SK-MEL-5 (cell line): Measurements from ENCODE around the gene AGPAT3. TPM values are rescaled to one million over a fixed set of nuclear protein-coding genes. Genes with fewer than 3 reads are reported as not detected.

Source experiments
- DNase-seq: peaks from one replicate; pipeline ENCODE4 v3.0.0-alpha.2; 2016; ENCODE audit warnings: low read depth, low spot score
- in situ Hi-C: cut with HindIII; loops from 2 replicates; pipeline ENCODE4 v1.10.0; 2016; ENCODE audit warnings: low sequenced_read_pairs, high pct_unique_total_duplicates, low pct_unique_long_range_greater_than_20kb
- total RNA-seq: library from RNA; depleted of rRNA; stranded (reverse); fragments of >200 nt; shearing (Covaris generic); gene quantifications from 2 replicates; pipeline ENCODE4 v1.2.3, GENCODE V29; 2014

AGPAT3 gene
- total RNA-seq, 1 experiment from 2014 or later, result 22.5 TPM

DNA sequence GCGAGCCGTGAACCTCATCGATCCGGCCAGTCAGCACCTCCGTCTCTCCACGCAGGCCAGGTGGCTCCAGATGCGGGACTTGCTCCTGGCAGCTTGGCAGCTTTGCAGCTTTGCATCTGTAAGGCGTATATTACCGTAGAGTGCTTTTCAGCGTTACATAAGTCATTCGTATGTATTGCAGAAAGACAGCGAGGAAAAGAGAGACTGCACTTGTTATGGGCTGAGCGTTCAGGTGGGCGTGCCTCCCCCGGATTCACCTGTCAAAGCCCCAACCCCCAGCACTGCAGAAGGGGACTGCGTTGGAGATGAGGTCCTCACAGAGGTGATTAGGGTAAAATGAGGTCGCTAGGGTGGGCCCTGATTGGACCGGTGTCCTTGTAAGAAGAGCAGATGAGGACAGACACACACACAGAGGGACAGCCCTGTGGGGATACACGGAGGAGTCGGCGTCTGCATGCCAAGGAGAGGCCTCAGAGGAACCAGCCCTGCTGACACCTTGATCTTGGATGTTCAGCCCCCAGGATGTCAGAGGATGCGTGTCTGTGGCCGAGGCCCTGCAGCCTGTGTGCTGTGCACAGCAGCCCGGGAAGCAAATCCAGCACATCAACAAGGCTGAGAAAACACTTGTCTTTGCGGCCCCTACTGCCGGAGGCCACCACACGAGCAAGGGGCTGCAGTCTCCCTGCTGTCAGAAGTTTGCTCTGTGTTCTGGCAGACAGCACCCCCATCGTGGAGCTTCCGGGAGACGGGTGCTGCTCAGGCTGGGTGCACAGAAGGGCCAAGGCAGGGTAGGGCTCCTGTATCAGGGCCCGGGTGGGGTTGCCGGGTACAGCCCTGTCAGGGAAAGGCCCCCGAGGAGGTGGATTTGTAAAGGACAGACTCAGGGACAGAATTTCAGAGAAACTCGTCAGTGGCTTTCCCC is 10.9 kb upstream of the AGPAT3 start:
- DNase-seq, result no peak
- in situ Hi-C loops, result no loop called here

DNA sequence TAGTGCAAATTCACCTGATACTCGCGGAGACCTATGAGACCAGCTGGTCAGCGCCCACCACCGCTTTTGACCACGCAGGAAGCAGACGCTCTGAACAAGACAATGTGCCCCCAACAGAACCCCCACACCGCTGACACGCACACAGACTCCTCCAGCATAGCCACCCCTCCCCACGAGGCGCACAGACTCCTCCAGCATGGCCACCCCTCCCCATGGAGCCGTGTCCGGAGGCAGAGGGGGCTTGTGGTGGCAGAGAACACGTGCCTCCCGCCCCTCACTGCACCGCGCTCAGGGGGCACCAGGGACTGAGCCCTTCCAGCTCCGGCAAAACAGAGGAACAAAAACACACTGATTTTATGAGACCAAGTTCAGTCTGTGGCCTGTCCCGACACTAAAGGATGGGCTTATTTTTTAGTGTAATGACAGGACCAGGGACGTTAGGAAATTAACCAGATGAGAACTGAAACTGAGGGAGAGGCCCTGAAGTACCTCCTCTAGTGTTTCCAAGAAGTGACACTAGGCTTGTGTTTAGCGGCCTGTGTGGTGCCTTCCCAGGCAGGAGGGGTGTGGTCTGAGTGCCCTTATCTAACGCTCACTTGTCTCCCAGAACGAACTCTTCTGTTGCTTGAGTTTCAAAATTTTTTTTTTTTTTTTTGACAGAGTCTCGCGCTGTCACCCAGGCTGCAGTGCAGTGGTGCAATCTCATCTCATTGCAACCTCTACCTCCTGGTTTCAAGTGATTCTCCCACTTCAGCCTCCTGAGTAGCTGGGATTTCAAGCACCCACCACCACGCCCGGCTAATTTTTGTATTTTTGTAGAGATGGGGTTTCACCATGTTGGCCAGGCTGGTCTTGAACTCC is 10.0 kb upstream of the AGPAT3 start:
- in situ Hi-C loops, result no loop called here
- no peak for DNase-seq

DNA sequence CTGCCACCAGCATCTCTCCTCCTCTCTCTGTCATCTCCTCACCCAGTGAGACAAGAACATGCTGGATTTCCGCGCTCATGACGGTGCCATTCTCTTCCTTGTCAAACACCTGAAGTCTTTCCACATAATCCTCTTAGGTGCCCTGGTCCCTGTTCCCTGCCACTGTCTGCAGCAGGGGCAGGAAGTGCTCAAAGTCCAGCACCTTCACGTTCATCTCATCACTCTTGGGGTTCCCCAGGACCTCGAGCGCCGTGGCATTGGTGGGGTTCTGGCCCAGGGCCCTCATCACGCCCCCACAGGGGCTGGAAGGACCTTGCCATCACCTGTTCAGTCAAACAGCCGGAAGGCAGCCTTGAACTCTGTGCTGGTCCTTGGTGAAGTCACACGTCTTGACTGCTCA is 9.1 kb upstream of the AGPAT3 start:
- DNase-seq, result no peak
- in situ Hi-C loops, result no loop called here

DNA sequence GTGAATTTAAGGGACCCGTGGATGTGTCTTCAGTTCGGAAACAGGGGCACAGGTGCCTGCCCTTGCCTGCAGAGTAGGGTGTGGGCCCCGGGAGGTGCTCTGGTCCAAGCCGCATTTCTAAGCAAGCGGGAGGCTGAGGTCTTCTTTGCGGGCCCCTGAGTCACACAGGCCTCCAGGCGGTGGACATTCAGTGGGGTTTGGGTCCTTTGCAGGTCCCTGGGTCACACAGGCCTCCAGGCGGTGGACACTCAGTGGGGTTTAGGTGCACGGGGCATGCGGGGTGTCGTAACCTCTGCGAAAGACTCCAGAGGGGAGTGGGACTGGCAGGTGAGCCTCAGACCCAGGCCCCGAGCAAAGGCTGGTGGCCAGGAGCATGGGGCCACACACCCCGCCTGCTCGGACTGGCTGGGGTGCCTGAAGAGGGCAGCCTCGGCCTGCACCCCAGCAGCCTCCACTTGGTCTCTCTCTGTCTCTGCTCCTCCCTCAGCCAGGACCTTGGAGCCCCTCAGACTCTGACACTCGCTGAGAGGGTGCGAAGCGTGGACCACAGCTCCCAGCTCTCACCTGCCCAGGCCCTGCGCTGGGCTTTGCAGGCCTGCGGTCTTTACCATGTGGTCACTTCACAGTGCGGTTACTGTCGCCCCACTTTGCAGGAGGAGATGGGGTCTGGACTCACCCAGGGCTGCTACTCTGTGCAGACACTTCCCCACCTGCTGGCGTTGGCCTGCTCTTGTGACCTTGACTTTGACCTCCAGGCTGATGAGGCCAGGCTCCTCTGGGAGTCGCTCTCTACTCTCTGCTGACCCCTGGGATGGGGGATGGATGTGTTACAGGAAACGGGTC is 6.0 kb upstream of the AGPAT3 start:
- in situ Hi-C loops, result no loop called here
- no peak for DNase-seq

DNA sequence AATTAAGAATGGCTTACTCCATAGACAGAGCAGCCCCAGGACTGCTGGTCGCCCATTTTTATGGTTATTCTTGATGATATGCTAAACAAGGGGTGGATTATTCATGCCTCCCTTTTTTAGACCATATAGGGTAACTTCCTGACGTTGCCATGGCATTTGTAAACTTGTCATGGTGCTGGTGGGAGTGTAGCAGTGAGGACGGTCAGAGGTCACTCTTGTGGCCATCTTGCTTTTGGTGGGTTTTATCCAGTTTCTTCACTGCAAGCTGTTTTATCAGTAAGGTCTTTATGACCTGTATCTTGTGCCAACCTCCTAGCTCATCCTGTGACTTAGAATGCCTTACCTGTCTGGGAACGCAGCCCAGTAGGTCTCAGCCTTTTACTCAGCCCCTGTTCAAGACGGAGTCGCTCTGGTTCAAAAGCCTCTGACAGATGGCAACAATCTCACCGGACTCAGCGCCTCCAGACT is 5.2 kb upstream of the AGPAT3 start:
- DNase-seq, result no peak
- in situ Hi-C loops, result no loop called here

DNA sequence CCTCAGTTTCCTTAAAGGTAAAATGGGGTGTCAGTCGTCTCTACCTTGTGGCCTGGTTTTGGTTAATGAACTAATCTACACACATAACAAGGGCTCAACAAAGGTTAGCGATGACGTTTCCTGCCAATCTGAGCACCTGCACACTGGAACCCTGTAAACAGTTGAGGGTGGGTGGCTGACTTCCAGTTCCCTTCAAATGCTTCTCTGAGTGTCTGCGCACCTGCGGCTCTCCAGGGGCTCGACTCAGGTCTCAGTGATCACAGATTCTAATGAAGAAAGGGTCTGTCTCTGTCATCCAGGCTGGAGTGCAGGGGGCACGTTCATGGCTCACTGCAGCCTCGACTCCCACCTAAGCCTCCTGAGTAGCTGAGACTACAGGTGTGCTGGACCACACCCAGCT is 3.3 kb upstream of the AGPAT3 start:
- in situ Hi-C loops, result no loop called here

DNA sequence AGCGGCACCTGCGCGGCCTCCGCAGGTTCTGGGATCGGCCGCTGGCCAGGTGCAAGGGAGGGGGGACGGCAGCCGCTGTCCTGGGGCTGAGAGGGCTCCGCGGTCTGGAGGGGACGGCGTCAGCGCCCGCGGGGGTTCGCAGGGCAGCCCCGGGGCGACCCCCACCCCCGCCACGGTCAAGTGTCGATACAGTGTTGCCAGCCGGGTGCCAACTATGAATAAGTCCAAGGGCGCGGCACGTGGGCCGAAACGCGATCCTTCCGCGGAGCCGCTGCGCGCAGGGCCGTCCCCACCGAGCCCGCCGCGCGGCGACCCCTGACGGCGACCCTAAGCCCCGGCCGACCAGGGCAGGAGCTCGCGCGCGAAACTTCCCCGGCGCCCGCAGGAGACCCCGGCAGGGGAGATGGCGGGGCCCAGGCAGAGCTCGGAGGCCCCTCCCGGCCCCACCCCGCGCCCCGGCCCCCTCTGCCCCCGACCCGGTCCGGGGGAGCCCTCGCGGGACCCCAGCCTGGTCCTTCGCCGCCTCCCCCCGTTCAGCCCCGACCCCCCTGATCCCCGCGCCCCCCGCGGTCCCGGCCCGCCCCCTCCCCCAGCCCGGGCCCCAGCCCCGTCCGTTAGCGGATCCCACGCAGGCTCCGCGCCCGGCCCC is 586 bp upstream of the AGPAT3 start:
- in situ Hi-C loops, result no loop called here
- no peak for DNase-seq

More for the DNA sequence above, 3.3 kb upstream of the AGPAT3 start:
- no peak for DNase-seq

DNA sequence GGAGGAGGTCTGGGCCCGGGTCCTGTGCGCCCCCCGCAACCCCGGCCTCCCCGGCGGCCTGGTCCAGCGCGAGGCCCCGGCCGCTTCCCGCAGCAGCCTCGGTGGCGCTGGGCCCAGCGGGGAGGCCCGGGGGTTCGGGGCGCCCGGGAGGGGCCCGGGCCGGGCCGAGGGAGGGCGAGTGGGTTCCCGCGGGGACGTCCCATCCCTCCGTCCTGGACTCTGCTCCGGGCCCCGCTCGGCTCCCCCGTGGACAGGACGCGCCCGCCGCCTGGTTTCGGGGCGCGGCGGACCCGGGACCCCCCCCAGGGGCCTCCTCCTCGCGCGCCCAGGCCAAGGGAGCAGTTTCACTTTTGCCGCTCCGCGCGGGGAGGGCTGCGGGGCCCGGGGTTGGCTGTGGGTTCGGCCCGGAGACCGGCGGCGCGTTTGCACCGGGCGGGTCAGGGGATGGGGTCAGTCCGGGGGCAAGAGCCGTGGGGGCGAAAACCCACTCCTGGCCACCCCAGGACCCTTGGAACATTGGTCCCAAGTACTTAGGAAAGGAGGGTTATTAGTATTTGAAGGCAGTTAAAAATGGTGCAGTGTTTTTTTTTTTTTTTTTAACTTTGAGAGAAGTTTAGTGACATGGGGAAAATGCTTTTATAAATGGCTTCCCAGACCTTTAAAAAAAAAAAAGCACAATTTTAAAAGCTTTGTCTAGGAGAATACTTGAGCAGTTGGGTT is 677 bp downstream of the AGPAT3 start:
- in situ Hi-C loops, result no loop called here
- DNase-seq, result no peak

DNA sequence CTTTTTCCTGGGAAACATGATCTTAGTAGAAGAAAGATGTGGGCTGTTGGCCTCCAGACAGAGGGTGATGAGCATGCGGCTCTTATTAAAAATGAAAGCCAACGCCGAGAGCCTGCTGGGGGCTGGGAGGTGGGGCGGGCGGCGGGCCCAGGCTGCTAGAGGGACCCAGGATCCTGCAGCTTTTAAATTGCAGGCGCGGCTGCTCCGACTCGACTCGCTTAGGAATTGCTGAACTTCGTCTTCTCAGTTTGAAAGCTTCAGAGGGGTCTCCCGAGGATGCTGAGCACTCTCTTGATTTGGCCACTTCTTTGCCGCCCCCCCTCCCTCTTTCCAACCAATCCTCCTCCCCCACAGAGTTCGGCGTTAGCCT is 1.2 kb downstream of the AGPAT3 start:
- DNase-seq, result no peak
- in situ Hi-C loops, result no loop called here

DNA sequence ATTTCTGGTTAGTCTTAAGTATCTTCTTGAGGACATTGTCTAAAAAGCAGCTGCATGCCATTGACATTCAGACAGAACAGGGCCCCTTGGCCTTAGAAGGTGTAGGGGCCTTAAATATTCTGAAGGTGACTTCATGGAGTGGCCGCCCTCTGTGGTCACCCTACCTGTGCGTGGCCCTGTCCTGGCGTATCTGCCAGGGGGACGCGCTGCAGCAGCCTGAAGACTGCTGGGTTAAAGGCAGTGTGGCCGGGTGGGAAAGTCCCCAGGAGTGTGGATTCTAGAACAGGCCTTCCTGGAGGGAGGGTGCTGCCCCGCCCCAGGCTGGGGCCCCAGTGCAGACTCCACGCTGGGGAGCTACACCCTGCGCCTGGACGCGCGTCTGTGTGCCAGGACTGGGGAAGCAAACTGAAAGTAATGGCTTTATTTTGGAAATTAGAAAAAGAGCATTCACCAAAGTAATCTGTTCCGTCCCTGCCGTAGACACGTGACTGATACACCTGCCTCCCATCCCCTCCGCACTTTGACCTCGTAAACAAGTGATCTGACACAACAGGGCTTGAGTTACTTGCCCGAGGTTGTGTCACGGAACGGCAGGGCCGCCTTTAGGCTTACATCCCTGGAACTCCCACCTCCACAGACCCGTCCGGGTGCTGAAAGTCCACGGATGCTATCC is 1.8 kb downstream of the AGPAT3 start:
- in situ Hi-C loops, result no loop called here
- DNase-seq, result no peak

DNA sequence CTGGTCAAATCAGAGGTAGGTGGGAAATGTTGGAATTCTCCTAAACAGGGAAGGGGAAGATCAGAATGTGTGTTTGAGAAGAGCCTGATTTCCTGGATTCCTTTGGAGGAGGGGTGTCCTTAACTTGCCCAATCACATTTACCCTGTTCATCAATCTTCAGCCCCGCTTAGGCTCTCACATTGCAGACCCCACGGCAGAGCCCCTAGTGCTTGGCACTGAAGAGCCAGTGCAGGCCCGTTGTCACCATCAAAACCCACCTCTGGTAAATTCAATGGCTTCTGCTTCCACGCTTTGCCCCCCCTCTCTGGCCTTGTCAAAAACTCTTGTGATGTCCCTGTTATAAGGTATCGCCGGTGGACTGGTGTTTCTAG is 2.3 kb downstream of the AGPAT3 start:
- in situ Hi-C loops, result no loop called here
- no peak for DNase-seq

DNA sequence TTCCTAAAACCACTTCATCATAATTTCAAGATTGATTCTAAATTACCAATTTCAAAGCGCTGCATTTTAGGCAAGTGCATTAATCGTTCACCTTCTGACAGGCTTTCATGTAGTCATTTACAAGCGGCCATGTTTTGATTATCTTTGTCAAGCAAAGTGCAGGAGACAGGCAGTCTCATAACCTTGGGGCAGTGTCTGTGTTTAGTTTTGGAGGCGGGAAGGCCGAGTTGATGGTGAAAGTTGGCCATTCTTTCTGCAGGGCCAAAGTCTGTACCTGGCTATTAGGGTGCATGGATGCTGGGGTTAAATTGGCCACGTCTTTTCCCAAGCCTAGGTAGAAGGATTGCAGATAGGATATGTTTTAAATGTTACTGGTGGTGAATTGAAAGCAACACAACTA is 2.9 kb downstream of the AGPAT3 start:
- in situ Hi-C loops, result no loop called here
- no peak for DNase-seq

DNA sequence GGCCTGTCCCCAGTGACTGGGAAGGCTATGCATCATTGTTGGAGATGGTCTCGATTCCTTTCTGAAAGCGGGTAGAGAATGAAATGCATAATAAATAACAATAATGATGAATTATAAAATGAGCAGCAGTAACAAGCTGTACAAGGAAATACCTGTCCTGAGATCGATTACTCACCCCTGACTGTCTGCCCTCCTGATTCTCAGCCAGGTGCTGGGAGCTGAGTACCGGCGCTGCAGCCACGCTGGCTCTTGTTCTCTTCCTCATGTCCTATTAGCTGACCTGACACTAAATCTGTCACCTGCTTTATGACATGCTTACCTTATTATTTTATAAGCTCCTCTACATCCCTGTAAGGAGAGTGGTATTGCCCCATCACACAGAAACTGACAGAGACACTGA is 3.4 kb downstream of the AGPAT3 start:
- no peak for DNase-seq
- in situ Hi-C loops, result no loop called here

DNA sequence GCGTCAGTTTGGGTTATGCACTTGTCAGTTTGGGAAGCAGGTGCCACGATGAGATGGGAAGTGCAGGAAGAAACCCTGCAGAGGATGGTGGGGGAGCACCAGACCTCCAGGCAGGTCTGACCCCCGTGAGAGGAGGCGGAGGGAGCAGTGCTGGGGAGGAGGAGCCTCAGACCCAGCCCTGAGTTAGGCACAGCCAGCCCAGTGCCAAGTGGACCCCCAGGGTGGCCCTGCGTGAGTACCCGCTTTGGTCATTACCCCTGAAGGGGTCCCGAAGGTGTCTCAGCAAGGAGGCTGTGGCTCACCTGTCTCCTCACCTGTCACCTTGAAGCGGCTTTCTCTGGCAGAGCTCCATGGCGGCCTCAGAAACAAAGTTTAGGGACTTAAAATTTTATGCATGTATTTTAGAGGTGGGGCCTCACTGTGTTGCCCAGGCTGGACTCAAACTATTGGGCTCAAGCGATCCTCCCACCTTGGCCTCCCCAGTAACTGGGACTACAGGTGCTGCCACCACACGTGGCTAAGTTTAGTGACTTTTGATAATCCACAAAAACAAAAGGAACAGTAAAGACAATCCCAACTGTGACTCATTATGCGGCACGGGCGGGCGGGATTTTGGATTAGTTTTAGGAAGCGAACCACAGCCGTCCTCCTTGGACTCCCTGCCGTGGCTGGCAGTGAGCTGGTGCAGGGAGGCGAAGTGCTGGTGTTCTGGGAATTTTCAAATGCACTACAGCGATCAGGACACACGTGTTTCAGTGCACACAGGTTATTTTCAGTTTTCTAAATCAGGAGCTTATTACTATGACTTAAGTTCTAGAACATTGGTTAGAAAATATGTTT is 4.7 kb downstream of the AGPAT3 start:
- in situ Hi-C loops, result no loop called here
- no peak for DNase-seq

DNA sequence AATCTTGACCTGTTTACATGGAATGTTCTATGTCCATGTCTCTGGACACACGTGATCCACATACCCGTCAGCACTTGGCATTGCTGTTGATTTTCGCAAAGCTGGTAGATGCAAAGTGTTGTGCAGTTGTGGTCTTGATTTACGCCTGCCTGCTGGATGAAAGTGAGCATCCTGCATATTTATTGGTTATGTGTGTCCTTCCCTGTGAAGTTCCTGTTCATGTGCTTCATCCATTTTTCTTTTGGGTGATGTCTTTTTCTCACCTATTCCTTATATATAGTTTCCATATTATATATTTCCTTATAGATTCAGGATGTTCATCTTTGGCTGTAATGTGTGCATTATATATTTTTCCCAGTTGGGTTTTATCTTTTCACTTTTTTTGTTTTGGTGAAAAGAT is 6.5 kb downstream of the AGPAT3 start:
- in situ Hi-C loops, result no loop called here
- no peak for DNase-seq
